ENCODE measurements around the gene FXYD6.

The FXYD6 gene

DNA sequence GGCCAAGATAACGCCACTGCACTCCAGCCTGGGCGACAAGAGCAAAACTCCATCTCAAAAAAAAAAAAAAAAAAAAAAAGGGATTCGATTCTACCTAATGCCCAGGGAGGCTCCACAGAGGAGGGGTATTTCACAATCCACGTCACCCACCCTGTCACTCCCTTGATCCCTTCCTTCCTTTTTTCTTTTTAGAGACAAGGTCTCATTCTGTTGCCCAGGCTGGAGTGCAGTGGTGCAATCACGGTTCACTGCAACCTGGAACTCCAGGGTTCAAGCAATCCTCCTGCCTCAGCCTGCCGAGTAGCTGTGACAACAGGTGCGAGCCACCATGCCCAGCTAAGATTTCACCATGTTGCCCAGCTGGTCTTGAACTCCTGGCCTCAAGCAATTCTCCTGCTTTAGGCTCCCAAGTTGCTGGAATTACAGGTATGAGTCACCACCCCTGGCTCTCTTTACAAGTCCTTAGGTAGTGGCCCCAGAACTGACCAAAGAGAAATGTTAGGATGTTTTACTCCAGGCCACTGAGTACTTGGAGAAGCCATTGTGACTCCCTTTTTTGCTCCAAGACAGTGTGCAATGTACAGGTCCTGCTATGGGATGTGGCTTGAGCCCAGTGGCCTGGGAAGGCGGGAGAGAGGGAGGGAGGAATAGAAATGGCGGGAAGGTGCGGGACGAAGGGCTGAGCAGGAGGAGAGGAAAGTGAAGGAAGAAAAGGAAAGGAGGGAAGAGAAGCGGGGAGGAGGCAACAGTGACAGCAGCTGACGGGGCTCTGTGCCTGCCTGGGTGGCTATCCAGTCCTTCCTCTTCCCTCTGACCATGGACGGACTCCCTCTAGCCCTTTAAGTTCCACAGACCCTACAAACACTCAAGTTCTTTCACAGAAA is 40.1 kb downstream of the FXYD6 start:
- peak in 6 of 10 donors; percentile 1 to 65 (median 8) for DNase-seq
- intact Hi-C loops (cut with DNase I) = no loop called here

DNA sequence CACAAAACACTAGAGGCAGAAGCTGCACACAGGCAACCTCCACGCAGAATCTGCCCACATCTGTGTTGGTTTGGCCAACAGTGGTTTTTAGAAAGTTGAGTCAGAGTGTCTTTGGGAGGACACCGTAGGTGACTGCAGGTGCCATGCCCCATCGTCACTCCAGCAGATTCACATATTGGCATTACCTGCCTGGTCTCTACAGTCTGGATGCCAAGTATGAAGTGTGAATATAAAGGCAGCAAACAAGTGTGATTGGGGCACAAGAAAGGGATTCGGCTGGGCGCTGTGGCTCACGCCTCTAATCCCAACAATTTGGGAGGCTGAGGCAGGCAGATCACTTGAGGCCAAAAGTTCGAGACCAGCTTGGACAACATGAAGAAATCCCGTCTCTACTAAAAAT is 40.9 kb downstream of the FXYD6 start:
- intact Hi-C loops (cut with DNase I) = no loop called here
- DNase-seq = peak in 4 of 10 donors; percentile 2 to 58 (median 29)

DNA sequence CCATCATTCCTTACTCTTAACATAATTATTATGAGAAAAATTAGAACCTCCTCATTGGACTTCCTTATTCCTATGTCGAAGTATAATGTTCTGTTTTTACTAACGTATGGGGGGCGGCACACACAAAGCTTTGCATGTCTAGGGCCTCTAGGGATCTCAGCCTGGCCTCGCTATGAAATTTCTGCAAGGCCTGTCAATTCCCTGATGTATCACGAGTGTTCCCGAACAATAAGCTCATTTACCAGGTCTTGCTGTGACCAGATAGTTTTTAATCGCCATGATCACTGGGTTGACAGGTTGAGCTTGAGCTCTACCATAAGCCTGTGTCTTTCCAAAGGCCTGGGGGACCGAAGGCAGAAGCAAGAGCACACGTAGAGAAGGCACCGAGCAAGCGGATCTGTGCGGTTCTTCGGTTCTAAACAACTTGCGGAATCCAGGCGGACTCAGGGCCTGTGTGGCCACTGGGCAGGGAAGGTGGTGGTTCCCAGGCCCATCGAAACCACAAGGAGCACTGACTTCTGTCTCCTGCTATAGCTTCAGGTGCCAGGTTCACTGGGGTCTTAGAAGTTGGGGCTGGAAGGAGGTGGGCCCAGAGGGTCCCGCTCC is 41.5 kb downstream of the FXYD6 start:
- intact Hi-C loops (cut with DNase I) = no loop called here

DNA sequence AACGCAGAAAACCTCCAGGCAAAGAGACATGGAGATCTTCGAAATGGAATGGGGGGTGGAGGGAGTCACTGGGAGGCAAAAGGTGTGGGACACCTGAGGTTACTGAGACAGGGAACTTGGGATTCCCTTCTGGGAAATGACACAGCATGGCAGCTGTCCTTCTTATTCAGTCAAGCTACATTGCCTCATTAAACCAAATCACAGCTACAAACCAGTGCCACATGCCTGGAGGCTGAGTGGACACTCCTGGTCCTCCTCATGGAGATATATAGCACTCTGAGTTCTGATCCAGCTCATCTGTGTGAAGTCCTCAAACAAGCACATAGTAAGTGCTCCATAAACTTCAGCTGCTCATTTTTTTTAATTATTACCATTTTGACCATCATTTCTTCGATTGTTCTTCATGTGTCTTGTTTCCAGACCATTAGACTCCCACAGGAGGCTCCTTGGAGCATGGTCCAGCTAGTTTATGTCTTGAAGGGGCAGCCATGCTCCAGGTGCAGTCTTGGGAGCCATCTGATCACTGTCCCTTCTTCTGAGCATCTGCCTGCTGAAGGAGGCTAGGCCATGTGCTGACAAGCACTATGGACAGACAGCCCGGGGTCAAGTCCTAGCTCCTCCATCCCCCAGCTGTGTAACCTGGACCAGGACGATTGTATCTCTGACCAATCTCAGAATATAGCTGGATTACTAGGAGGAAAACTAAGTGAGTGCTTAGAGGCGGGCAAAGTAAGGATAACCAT is 42.2 kb downstream of the FXYD6 start:
- DNase-seq = peak in 3 of 10 donors; percentile 2 to 35 (median 25)
- intact Hi-C loops (cut with DNase I) = no loop called here

More for the DNA sequence above, 41.5 kb downstream of the FXYD6 start:
- DNase-seq = peak in 5 of 10 donors; percentile 2 to 47 (median 7)

DNA sequence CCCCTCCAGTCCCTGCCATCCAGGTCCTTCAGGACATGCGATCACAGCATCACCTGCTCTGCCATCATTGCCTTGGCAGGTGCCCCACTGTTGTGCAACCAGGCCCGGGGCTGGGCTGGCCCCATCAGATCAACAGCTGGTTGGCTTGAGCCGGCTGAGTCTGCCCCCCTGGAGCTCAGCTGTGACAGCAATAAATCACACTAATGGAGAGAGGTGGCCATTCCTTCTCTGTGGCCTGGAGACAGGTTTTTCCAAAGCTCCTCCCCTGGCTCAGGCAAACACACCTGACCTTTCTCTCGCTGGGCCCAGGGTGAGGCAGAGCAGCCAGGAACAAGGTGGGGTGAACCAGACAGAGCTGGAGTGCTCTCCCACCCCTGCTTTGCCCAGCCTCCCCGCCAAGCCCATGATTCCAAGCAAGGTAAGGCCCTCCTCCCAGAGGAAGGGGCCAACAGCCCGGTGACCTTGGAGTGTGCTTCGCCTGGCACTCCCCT is 43.0 kb downstream of the FXYD6 start:
- peak in 5 of 10 donors; percentile 3 to 72 (median 11) for DNase-seq
- intact Hi-C loops (cut with DNase I) = no loop called here

DNA sequence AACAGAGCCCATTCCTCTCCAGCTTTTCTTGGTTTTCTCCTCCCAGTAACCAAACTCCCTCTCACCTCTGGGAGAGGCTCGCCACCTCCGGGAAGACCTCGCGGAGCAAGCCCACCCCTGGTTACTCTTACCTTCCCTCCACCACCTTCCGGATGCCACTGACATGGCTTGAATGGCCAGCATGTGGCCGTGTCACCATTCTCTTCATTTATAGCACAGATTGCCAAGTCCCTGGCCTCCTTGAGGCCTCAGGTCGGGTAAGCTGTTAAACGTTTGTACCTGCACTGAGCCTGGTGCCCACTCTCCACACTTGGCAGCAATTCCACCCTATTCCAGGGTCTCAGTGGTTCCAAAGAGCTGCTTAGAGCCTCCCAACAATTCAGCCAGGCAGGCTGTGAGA is 43.9 kb downstream of the FXYD6 start:
- intact Hi-C loops (cut with DNase I) = no loop called here
- peak in 1 of 10 donors; percentile 2 for DNase-seq

DNA sequence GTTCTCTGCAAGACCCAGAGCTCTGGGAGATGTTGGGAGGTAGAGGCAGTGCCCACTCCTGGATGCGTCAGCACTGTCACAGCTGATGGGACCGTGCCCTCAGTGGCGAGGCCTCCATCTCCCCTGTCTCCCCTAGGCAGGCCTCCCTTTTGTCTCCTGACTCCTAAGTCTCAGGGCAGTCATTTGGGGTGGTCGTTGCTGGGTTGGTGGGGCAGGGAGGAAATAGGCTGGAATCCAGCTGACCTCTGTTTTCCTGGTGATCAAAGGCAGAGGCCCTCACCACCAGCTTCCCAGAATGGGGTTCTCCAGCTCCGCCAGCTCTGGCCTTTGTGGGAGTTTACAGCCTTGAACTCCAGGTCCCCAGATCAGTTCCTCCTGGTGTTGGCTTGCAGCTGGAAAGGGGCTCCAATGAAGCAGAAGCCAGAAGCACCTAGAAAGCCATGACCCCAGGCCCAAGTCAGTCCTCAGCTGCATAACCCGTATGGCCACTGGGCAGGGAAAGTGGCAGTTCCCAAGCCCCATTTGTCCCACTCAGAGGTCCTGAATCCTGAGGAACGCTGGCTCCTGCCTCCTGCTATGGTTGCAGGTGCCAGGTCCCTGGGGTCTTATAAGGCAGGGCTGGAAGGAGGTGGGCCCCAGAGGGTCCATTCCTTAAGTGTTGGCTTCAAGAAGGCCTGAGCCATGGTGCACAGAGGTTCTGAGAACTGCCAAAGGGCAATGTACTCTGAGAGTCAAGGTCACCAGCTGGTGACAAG is 44.6 kb downstream of the FXYD6 start:
- peak in 4 of 10 donors; percentile 2 to 63 (median 28) for DNase-seq
- intact Hi-C loops (cut with DNase I) = no loop called here

DNA sequence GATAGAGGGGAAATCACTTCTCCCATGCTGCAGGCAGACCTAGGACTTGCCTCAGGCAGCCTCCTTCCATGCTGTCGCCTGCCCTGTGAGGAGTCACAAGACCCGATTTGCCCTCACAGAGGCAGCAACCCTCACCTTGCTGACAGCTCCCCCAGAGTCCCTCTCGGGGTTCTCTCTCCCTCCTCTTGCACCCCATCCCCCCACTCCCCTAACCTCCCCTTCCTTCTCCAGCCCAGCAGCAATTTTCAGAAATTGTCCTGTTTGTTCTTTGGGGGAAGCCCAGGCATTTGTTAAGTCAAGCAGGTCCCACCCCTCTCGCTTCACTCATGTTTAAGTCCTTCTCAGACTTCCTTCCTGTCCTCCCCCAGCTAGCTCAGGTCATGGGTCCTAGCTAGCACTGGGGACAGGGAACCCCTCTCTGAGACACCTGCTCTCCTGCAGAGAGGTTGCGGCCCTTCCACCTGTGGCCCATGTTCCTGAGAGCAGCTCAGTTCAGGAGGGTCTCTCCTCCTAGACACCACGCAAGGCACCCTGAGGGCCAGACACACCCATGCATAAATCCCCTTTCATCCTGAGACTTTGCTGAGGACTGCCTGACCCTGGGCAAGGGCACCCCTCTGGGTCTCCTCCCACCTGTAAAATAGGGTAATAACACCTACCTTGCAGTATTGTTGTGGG is 45.6 kb downstream of the FXYD6 start:
- DNase-seq = peak in 4 of 10 donors; percentile 5 to 49 (median 6)
- intact Hi-C loops (cut with DNase I) = no loop called here

DNA sequence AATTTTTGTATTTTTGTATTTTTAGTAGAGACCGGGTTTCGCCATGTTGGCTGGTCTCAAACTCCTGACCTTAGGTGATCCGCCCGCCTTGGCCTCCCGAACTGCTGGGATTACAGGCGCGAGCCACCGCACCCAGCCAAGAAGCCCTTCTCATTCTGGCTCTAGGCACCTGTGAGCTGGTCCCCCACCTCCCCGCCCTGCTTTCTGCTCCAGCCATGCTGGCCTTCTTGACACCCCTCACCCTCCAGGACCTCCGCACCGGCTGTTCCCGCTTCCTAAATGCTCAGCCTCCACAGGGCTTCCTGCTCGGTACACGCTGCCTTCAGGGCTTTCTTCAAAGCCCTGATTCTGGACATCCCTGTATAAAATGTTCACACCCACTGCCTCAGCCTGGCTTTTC is 46.4 kb downstream of the FXYD6 start:
- DNase-seq = peak in 3 of 10 donors; percentile 5 to 78 (median 7)
- intact Hi-C loops (cut with DNase I) = no loop called here

DNA sequence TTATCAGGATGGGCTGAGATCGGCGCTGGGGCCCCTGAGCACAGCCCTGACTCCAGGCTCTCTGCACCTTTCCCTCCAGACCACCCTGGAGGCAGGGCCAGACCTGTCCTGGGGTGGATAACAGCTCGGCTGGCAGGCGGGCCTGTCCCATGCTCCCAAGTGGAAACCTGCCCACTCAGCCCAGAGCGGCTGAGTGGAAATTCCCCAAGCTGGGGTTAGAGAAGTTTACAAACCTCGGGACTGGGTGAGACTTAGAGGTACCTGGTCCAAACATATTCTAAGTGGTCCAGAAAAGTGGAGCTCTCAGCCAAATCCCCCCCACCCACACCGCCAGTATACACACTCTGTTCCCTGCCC is 47.1 kb downstream of the FXYD6 start:
- DNase-seq = peak in 4 of 10 donors; percentile 5 to 45 (median 20)
- intact Hi-C loops (cut with DNase I) = no loop called here

DNA sequence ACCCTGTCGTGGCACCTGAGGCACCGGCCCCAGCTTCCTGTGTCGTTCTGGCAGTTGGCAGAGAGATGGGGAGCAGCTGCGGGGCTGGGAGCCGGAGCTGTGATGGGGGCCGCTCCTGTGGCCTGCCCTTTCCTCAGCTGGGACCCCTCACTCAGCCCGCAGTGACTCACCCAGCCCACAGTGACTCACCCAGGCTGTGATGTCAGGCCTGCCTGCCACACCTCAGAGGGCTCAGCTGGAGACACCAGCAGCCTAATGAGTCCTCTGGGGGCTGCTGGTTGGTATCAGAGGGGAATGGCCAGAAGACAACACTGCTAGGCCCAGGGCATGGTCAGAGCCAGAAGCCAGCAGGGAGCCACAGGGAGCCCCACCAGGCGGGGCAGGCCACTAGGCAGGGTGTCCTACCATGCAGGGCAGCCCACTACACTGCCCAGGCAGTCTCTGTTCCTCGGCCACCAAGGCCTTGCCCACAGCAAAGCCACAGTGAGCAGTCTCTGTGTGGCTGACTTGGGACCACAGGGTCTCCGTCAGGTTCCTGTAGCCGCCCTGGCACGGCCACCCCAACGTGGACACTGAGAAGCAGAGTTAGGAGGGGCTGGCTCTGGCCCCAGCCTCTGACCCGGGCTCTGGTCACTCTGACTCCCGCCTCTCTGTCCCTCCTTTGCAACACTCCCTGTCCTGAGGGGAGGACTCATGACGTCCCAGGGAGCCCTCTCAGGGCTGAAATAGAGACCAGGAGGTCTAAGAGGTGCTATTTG is 47.7 kb downstream of the FXYD6 start:
- intact Hi-C loops (cut with DNase I) = no loop called here

DNA sequence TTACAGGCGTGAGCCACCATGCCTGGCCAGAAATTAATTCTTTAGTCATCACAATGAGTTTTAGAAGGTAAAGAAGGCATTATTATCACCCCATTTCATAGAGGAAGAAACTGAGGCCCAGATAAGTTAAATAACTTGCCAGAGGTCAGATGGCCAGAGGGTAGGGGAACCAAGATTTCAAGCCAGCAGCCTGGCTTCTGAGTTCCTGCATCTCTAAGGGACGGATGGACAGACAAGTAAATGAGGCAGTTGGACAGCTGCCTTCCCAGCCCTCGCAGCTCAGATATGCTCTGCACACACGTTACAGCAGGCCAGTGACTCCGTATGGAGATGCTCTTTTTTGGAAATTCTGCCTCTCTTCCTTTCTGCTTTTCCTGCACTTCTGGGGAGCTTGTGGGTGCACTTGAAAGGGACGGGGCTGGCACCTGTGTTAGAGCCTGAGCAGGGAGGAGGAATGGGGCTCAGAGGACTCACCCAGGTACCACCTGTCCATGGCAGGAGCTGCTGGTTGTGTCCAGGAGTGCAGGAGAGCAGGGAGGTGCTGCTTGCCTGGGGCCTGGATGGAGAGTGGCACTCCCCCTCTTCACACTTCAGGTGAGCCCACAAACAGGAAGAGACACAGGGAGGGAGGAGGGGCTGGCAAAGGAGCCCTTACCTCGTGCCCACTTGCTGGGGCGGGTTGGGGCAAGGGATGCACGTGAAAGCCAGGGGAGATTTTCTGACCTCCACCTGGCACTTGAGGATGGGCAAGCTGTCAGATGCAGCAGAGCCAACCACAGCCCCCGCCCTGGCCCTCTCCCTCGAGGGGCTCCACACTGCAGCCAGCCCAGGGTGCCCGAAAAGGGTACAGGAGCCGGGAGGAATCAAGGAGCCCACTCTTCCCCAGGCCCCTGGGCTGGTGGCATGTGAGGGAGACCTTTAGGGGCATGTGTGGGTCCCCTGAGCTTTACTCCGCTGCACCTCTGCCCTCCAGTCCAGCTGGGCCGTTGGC is 48.6 kb downstream of the FXYD6 start:
- peak in 5 of 10 donors; percentile 3 to 62 (median 33) for DNase-seq
- intact Hi-C loops (cut with DNase I) = no loop called here

More for the DNA sequence above, 47.7 kb downstream of the FXYD6 start:
- DNase-seq = peak in 5 of 10 donors; percentile 1 to 67 (median 7)

DNA sequence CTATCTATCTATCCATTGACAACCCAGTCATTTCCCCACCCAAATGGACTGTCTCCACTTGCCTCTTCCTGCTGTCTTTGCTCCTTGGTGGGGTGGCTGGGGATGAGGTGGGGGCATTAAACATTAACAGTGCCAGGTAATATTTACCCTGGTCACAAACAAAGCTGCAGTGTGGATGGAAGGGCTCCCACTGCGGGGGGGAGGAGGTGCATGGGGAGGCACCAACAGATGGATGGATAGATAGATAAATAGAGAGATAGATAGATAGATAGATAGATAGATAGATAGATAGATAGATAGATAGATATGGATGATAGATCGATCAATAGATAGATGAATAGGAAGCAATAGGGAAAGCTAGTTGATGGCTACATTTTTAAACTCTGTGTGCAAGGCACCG is 49.6 kb downstream of the FXYD6 start:
- peak in 2 of 10 donors; percentile 21 to 23 for DNase-seq
- intact Hi-C loops (cut with DNase I) = no loop called here

DNA sequence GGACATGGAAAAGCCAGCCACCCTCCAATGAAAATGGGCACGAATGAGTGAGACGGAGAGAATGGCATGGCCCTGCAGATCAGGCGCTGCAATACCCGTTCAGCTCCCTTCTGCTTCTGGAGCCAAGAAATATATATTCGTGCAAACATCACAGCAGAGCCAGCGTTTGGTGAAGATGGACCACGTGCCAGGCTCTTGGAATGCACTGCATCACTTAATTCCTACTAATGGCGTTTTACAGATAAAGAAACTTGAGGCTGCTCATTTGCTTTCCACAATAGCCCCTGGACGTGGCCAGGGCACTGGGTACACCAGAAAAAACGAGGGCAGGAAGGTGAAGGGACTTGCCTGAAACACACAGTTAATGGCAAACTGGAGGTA is 50.3 kb downstream of the FXYD6 start:
- DNase-seq = peak in 4 of 10 donors; percentile 3 to 33 (median 12)
- intact Hi-C loops (cut with DNase I) = no loop called here

DNA sequence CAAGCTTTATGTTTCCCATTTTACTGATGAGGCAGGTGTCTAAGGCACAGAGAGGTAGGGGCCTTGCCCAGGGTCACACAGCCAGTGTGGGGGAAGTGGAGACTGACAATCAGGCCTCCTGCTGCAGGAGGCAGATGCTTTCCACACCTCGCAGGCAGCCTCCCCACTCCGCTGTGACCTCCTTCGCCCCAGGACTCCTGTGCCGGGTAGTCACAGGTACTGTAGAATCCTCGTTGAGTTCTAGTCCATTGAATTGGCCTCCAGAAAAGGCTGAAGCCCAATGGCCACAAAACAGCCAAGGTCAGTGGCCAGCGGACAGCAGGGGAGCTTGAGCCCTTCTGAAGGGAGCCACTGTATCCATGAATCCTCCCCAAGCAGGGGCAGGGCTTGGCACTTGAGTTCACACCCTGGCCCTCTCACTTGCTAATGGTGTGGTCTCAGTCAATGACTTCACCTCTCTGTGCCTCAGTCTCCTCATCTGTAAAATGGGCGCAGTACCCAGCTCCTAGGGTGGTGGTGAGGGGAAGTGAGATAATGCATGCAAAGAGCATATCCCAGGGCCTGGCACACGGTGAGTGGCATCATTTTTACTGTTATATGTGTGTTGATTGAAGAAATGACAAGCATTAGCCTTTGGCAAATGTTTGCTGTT is 50.8 kb downstream of the FXYD6 start:
- intact Hi-C loops (cut with DNase I) = no loop called here
- peak in 2 of 10 donors; percentile 57 to 61 for DNase-seq

DNA sequence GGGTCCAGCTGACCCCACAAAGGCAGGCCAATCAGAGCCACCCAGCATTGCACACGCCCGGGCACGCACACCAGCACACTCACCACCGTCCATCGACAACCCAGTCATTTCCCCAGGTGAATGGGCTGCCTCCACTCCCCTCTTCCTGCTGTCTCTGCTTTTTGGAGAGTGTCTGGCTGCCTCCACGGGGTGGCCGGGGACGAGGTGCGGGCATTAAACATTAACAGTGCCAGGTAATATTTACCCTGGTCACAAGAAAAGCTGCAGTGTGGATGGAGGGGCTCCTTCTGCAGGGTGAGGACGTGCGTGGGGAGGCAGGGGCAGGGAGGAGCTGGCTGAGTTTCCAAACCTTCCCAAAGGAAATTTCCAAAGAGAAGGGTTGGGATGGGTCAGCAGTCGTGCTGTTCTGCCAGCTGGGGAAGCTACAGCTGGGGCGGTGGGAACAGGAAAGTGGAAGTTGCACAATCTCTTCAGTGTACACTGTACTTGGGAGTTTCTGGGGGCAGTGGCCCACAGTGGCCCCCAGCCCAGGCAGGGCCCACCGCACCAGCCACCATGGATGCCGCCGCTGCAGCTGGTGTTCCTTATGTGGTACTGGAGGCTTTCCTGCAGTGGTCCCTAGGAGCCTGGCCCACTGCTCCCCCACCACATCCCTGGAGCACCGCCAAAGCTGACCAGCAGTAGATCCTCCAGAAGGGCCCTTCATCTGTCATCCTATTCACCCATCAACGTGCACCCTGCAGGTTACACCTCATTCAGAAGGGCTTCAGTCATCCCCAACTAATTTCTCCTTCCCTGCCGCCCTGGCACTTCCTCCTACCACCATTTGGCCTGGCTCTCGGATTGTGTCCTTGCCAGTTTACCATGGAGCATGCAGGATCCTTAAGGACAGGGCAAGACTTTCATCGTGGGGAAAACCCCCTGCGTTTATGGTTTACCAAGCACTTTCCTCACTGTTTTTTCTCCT is 51.6 kb downstream of the FXYD6 start, which contains the start of gene FXYD2:
TSS of gene FXYD2 (minus strand) at position 174 of the 967 bp plus-strand sequence. CDS start at position 108, 66 bp downstream.
- intact Hi-C loops (cut with DNase I) = no loop called here
- peak in 6 of 10 donors; percentile 6 to 72 (median 26) for DNase-seq

Data from posterior cingulate gyrus (tissue), 11 donors.